HCT116 (cell line): Measurements from ENCODE around the gene FCER1A. TPM values are rescaled to one million over a fixed set of nuclear protein-coding genes. Genes with fewer than 3 reads are reported as not detected.

Experiments
- ATAC-seq: fragments of 200-7000 bp; cut with Tn5 transposase; 2 replicates; pipeline ENCODE4 v1.9.1; 2020; ENCODE audit warnings: mild to moderate bottlenecking, moderate library complexity
- BruUV-seq: library from RNA; stranded (reverse); fragments of 400-500 nt; replicated peaks from 2 replicates; lab custom pipeline; 2021; lab: Mats Ljungman, UMichigan
- CTCF ChIA-PET: fragments of 300-600 bp; sonication (Branson Sonifier 250); formaldehyde crosslinking; loops from one replicate; lab custom pipeline; 2021; ENCODE audit warnings: antibody characterized with exemption; lab: Charles Lee
- POLR2A ChIA-PET: fragments of 300-600, 350-600 bp; sonication (Branson Sonifier 250); formaldehyde crosslinking; loops from one replicate; lab custom pipeline; 2021; ENCODE audit warnings: antibody characterized with exemption; lab: Charles Lee
- RAD21 ChIA-PET, 2 experiments: fragments of 300-600 bp; sonication (Branson Sonifier 250); formaldehyde crosslinking; loops; one replicate each; lab custom pipeline; 2023; ENCODE audit warnings: low total read pairs in 2 of 2; ENCODE audit not compliant: uncharacterized antibody in 2 of 2, unreplicated experiment in 2 of 2, low non-redundant PET in 1 of 2; lab: Charles Lee
- DNase-seq: peaks from one replicate; pipeline ENCODE4 v3.0.0-alpha.2; 2010; ENCODE audit warnings: low read depth, low spot score
- H2AFZ ChIP-seq: fragments of 200-600 bp; shearing (Covaris generic), sonication (generic); 2 replicates; pipeline ENCODE4 v1.6.1; 2017; ENCODE audit warnings: low read depth, mixed run types, mixed read lengths, antibody characterized with exemption, low read length; ENCODE audit not compliant: poor library complexity, severe bottlenecking
- H3K27ac ChIP-seq: 2 replicates; pipeline ENCODE4 v1.5.1; 2012; ENCODE audit warnings: low read depth, low read length
- H3K27me3 ChIP-seq: fragments of 200-600 bp; sonication (generic); 2 replicates; pipeline ENCODE4 v1.6.1; 2016; ENCODE audit warnings: mixed run types, low read length, mixed read lengths; ENCODE audit not compliant: insufficient read depth
- H3K36me3 ChIP-seq, 2 experiments: fragments of 200-500 bp in 1 of 2; fragments of 200-600 bp in 1 of 2; sonication (Bioruptor generic) in 1 of 2; sonication (generic) in 1 of 2; 2 replicates each; pipeline versions ENCODE4 v1.5.1 to v1.6.1; 2014 to 2016; ENCODE audit warnings: low read length in 2 of 2, inconsistent platforms in 1 of 2, mixed read lengths in 1 of 2, mixed run types in 1 of 2; ENCODE audit not compliant: insufficient read depth in 2 of 2, control insufficient read depth in 1 of 2
- H3K4me1 ChIP-seq, 2 experiments: fragments of 200-600 bp in 1 of 2; sonication (generic) in 1 of 2; 2 replicates each; pipeline versions ENCODE4 v1.5.1 to v1.6.1; 2012 to 2017; ENCODE audit warnings: low read length in 2 of 2, inconsistent platforms in 1 of 2, mild to moderate bottlenecking in 1 of 2, mixed read lengths in 1 of 2, mixed run types in 1 of 2, moderate library complexity in 1 of 2; ENCODE audit not compliant: insufficient read depth in 2 of 2, control insufficient read depth in 1 of 2
- H3K4me2 ChIP-seq: fragments of 200-600 bp; sonication (generic); 2 replicates; pipeline ENCODE4 v1.6.1; 2017; ENCODE audit warnings: mixed run types, low read length, mixed read lengths
- H3K4me3 ChIP-seq, 2 experiments: fragments of 200-600 bp in 1 of 2; sonication (generic) in 1 of 2; replicated peaks in 1 of 2; 2 replicates each; pipeline ENCODE4 v1.5.1; 2011 to 2016; ENCODE audit warnings: low read length in 2 of 2, control low read depth in 1 of 2, low read depth in 1 of 2, mild to moderate bottlenecking in 1 of 2, mixed read lengths in 1 of 2, mixed run types in 1 of 2
- H3K79me2 ChIP-seq: fragments of 200-600 bp; sonication (generic); 2 replicates; pipeline ENCODE4 v1.6.1; 2017; ENCODE audit warnings: mild to moderate bottlenecking, mixed run types, low read length, moderate library complexity, mixed read lengths; ENCODE audit not compliant: insufficient read depth
- H3K9ac ChIP-seq: fragments of 200-600 bp; sonication (generic); 2 replicates; pipeline ENCODE4 v1.6.1; 2016; ENCODE audit warnings: low read length, mixed read lengths
- H3K9me2 ChIP-seq: fragments of 200-600 bp; sonication (generic), shearing (Covaris generic); 2 replicates; pipeline ENCODE4 v1.6.1; 2017; ENCODE audit warnings: mixed run types, mild to moderate bottlenecking, moderate library complexity; ENCODE audit not compliant: insufficient read depth
- H3K9me3 ChIP-seq, 2 experiments: fragments of 200-500 bp in 1 of 2; fragments of 200-600 bp in 1 of 2; sonication (Bioruptor generic) in 1 of 2; sonication (generic) in 1 of 2; 2 replicates each; pipeline ENCODE4 v1.6.1; 2014 to 2017; ENCODE audit warnings: low read length in 2 of 2, mixed read lengths in 2 of 2, inconsistent platforms in 1 of 2, low read depth in 1 of 2, mild to moderate bottlenecking in 1 of 2, mixed run types in 1 of 2, moderate library complexity in 1 of 2; ENCODE audit not compliant: control insufficient read depth in 1 of 2, insufficient read depth in 1 of 2
- H4K20me1 ChIP-seq: fragments of 200-600 bp; sonication (generic), shearing (Covaris generic); 2 replicates; pipeline ENCODE4 v1.6.1; 2017; ENCODE audit warnings: mixed run types, mild to moderate bottlenecking, moderate library complexity; ENCODE audit not compliant: insufficient read depth
- ATF3 ChIP-seq: IDR thresholded peaks from 2 replicates; pipeline ENCODE4 v1.6.1; 2012
- CTCF ChIP-seq, 3 experiments: fragments of 200-600 bp in 1 of 3; sonication (generic) in 1 of 3; IDR thresholded peaks in 2 of 3; conservative IDR thresholded peaks in 1 of 3; 2 replicates each; pipeline ENCODE4 v1.5.1; 2012 to 2017; ENCODE audit warnings: low read depth in 2 of 3, low read length in 2 of 3, antibody characterized with exemption in 1 of 3, borderline replicate concordance in 1 of 3, control low read depth in 1 of 3, mild to moderate bottlenecking in 1 of 3, mixed read lengths in 1 of 3, mixed run types in 1 of 3, moderate library complexity in 1 of 3; ENCODE audit not compliant: insufficient read depth in 1 of 3
- ELF1 ChIP-seq: IDR thresholded peaks from 2 replicates; pipeline ENCODE4 v1.6.1; 2012; ENCODE audit warnings: low read depth, borderline replicate concordance
- EZH2 ChIP-seq: fragments of 200-600 bp; sonication (generic); IDR thresholded peaks from 2 replicates; pipeline ENCODE4 v1.6.1; 2017; ENCODE audit warnings: antibody characterized with exemption, mixed run types
- MAX ChIP-seq: IDR thresholded peaks from 2 replicates; pipeline ENCODE4 v1.6.1; 2012
- POLR2A ChIP-seq: IDR thresholded peaks from 2 replicates; pipeline ENCODE4 v1.7.0; 2011; ENCODE audit warnings: borderline replicate concordance; ENCODE audit not compliant: insufficient read depth, insufficient read length; ENCODE audit errors: extremely low read depth
- RAD21 ChIP-seq: IDR thresholded peaks from 2 replicates; pipeline ENCODE4 v1.6.1; 2012; ENCODE audit warnings: low read depth, mild to moderate bottlenecking
- SIN3A ChIP-seq: IDR thresholded peaks from 2 replicates; pipeline ENCODE4 v1.6.1; 2012; ENCODE audit warnings: low read depth
- SRF ChIP-seq: IDR thresholded peaks from 2 replicates; pipeline ENCODE4 v1.6.1; 2012; ENCODE audit warnings: low read depth
- TCF7L2 ChIP-seq: IDR thresholded peaks from 2 replicates; pipeline ENCODE4 v1.7.0; 2011; ENCODE audit warnings: borderline replicate concordance, inconsistent platforms; ENCODE audit not compliant: insufficient read depth, insufficient read length; ENCODE audit errors: extremely low read depth
- ZFX ChIP-seq: fragments of 450-650 bp; IDR thresholded peaks from 2 replicates; pipeline ENCODE4 v1.6.1; 2017
- ZNF274 ChIP-seq: fragments of 200-500 bp; sonication (Bioruptor generic); IDR thresholded peaks from 2 replicates; pipeline ENCODE4 v1.6.1; 2014; ENCODE audit warnings: mild to moderate bottlenecking, low read depth, low read length, inconsistent platforms
- intact Hi-C: fragments of 100-400 bp; cut with micrococcal nuclease; formaldehyde crosslinking; loops from 2 replicates; pipeline ENCODE4 v1.10.0; 2022
- total RNA-seq: library from RNA; stranded (reverse); gene quantifications from one replicate; pipeline ENCODE4 v1.2.1, GENCODE V29; 2021; ENCODE audit not compliant: unreplicated experiment
- TF ChIP-seq, protein P1 (sequence below): IDR thresholded peaks from 2 replicates; pipeline ENCODE4 v1.6.1; 2012; ENCODE audit warnings: low read depth
- TF ChIP-seq, protein P2 (sequence below): IDR thresholded peaks from 2 replicates; pipeline ENCODE4 v1.6.1; 2011; ENCODE audit warnings: mild to moderate bottlenecking, low read length, moderate library complexity; ENCODE audit not compliant: insufficient replicate concordance; ENCODE audit errors: extremely low read depth

The FCER1A gene
- total RNA-seq, 1 experiment from 2014 or later, result not detected

- H3K79me2 ChIP-seq, result no peaks in the 10 kb centered on the region
- H3K4me3 ChIP-seq, result no peak overlapping the region
- ChIA-PET RAD21 (no interaction called here), POLR2A (no interaction called here), CTCF (no interaction called here)
- no peaks in the 10 kb centered on the region for H3K9me3 ChIP-seq
- no peak for DNase-seq
- no peak for TF ChIP-seq CTCF (IDR thresholded peaks at IDR 0.05 in 2 of 3, conservative IDR thresholded peaks at IDR 0.05 in 1 of 3; ENCODE audit: borderline replicate concordance in 1 of 3, insufficient read depth in 1 of 3, low read depth in 2 of 3, low read length in 2 of 3)
- TF ChIP-seq POLR2A, result no peak
- TF ChIP-seq EZH2, result no peak
- no peak for TF ChIP-seq ELF1
- TF ChIP-seq TCF7L2, result no peak
- TF ChIP-seq ZFX, result no peak
- TF ChIP-seq MAX, result no peak
- no peak for TF ChIP-seq SIN3A
- TF ChIP-seq ATF3, result no peak
- no peak for TF ChIP-seq ZNF274
- TF ChIP-seq, protein P1, sequence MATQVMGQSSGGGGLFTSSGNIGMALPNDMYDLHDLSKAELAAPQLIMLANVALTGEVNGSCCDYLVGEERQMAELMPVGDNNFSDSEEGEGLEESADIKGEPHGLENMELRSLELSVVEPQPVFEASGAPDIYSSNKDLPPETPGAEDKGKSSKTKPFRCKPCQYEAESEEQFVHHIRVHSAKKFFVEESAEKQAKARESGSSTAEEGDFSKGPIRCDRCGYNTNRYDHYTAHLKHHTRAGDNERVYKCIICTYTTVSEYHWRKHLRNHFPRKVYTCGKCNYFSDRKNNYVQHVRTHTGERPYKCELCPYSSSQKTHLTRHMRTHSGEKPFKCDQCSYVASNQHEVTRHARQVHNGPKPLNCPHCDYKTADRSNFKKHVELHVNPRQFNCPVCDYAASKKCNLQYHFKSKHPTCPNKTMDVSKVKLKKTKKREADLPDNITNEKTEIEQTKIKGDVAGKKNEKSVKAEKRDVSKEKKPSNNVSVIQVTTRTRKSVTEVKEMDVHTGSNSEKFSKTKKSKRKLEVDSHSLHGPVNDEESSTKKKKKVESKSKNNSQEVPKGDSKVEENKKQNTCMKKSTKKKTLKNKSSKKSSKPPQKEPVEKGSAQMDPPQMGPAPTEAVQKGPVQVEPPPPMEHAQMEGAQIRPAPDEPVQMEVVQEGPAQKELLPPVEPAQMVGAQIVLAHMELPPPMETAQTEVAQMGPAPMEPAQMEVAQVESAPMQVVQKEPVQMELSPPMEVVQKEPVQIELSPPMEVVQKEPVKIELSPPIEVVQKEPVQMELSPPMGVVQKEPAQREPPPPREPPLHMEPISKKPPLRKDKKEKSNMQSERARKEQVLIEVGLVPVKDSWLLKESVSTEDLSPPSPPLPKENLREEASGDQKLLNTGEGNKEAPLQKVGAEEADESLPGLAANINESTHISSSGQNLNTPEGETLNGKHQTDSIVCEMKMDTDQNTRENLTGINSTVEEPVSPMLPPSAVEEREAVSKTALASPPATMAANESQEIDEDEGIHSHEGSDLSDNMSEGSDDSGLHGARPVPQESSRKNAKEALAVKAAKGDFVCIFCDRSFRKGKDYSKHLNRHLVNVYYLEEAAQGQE, result no peak
- TF ChIP-seq SRF, result no peak
- TF ChIP-seq, protein P2, sequence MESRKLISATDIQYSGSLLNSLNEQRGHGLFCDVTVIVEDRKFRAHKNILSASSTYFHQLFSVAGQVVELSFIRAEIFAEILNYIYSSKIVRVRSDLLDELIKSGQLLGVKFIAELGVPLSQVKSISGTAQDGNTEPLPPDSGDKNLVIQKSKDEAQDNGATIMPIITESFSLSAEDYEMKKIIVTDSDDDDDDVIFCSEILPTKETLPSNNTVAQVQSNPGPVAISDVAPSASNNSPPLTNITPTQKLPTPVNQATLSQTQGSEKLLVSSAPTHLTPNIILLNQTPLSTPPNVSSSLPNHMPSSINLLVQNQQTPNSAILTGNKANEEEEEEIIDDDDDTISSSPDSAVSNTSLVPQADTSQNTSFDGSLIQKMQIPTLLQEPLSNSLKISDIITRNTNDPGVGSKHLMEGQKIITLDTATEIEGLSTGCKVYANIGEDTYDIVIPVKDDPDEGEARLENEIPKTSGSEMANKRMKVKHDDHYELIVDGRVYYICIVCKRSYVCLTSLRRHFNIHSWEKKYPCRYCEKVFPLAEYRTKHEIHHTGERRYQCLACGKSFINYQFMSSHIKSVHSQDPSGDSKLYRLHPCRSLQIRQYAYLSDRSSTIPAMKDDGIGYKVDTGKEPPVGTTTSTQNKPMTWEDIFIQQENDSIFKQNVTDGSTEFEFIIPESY, result no peak
- no peak for TF ChIP-seq RAD21
- intact Hi-C loops, result no loop called here
- no peaks in the 10 kb centered on the region for H3K9me2 ChIP-seq
- no peak overlapping the region for H3K27ac ChIP-seq
- no peak overlapping the region for H2AFZ ChIP-seq
- H3K9ac ChIP-seq, result no peak overlapping the region
- no TSS peak for BruUV-seq
- no peaks in the 10 kb centered on the region for H3K4me1 ChIP-seq
- H3K27me3 ChIP-seq, result peaks cover 6% of the 10 kb centered on the region; the same call in 1 of the 2 replicates
- no peak for ATAC-seq
- no peak overlapping the region for H3K4me2 ChIP-seq
- no peaks in the 10 kb centered on the region for H3K36me3 ChIP-seq
- no peaks in the 10 kb centered on the region for H4K20me1 ChIP-seq
These were observed 5.3 kb downstream of the FCER1A start for GRCh38 chr1:159307346-159308020.
